NT2/D1 (cell line): ENCODE measurements around the gene FRMD4A.

Experiments used
- YY1 ChIP-seq: IDR thresholded peaks from 2 replicates; pipeline ENCODE4 v1.6.1; 2011; ENCODE audit not compliant: insufficient read length, insufficient read depth
- ZNF274 ChIP-seq: IDR thresholded peaks from 2 replicates; pipeline ENCODE4 v1.6.1; 2011; ENCODE audit warnings: mild to moderate bottlenecking, low read depth, low read length

GRCh38 chr10:14181567-14181936 is 149.2 kb downstream of the FRMD4A start:
- TF ChIP-seq ZNF274 (no peak), YY1 (no peak)
